ENCODE measurements around the gene AKR1B15. TPM values are rescaled to one million over a fixed set of nuclear protein-coding genes. Genes with fewer than 3 reads are reported as not detected.

AKR1B15 gene
- total and polyA plus RNA-seq, 9 of the 15 experiments (the other 6 are each of a cell fraction or from before 2014, with no cell fraction given) = not detected

- TF ChIP-seq MECOM (CRISPR knock-in tag; IDR thresholded peaks at IDR 0.05) (no peak), SNRNP70 (optimal IDR thresholded peaks at IDR 0.05; ENCODE audit: low read depth, low read length) (no peak), ZBTB2 (IDR thresholded peaks at IDR 0.05) (no peak), NCOA2 (IDR thresholded peaks at IDR 0.05; ENCODE audit: partially characterized antibody in 2 of 2) (peak in 1 of 2 experiments; percentile 47), ZNF121 (CRISPR knock-in tag; conservative IDR thresholded peaks at IDR 0.05) (no peak), HDAC3 (IDR thresholded peaks at IDR 0.05; ENCODE audit: borderline replicate concordance, partially characterized antibody) (peak; percentile 82), JUN (IDR thresholded peaks at IDR 0.05; ENCODE audit: borderline replicate concordance, low read depth, low read length) (no peak), JUN (CRISPR knock-in tag; IDR thresholded peaks at IDR 0.05; ENCODE audit: borderline replicate concordance) (no peak), EP300 (IDR thresholded peaks at IDR 0.05; ENCODE audit: low read length) (peak; percentile 71), ZNF311 (CRISPR knock-in tag; IDR thresholded peaks at IDR 0.05) (no peak), MXD1 (CRISPR knock-in tag; IDR thresholded peaks at IDR 0.05; ENCODE audit: borderline replicate concordance, poor library complexity, severe bottlenecking) (no peak), ZNF77 (CRISPR knock-in tag; IDR thresholded peaks at IDR 0.05) (no peak)
- TF ChIP-seq, protein P1, sequence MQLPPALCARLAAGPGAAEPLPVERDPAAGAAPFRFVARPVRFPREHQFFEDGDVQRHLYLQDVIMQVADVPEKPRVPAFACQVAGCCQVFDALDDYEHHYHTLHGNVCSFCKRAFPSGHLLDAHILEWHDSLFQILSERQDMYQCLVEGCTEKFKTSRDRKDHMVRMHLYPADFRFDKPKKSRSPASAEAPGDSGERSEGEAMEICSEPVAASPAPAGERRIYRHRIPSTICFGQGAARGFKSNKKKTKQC (CRISPR knock-in tag; IDR thresholded peaks at IDR 0.05) = no peak
- TF ChIP-seq, protein P2, sequence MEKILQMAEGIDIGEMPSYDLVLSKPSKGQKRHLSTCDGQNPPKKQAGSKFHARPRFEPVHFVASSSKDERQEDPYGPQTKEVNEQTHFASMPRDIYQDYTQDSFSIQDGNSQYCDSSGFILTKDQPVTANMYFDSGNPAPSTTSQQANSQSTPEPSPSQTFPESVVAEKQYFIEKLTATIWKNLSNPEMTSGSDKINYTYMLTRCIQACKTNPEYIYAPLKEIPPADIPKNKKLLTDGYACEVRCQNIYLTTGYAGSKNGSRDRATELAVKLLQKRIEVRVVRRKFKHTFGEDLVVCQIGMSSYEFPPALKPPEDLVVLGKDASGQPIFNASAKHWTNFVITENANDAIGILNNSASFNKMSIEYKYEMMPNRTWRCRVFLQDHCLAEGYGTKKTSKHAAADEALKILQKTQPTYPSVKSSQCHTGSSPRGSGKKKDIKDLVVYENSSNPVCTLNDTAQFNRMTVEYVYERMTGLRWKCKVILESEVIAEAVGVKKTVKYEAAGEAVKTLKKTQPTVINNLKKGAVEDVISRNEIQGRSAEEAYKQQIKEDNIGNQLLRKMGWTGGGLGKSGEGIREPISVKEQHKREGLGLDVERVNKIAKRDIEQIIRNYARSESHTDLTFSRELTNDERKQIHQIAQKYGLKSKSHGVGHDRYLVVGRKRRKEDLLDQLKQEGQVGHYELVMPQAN (IDR thresholded peaks at IDR 0.05; ENCODE audit: borderline replicate concordance) = no peak
- TF ChIP-seq, protein P3, sequence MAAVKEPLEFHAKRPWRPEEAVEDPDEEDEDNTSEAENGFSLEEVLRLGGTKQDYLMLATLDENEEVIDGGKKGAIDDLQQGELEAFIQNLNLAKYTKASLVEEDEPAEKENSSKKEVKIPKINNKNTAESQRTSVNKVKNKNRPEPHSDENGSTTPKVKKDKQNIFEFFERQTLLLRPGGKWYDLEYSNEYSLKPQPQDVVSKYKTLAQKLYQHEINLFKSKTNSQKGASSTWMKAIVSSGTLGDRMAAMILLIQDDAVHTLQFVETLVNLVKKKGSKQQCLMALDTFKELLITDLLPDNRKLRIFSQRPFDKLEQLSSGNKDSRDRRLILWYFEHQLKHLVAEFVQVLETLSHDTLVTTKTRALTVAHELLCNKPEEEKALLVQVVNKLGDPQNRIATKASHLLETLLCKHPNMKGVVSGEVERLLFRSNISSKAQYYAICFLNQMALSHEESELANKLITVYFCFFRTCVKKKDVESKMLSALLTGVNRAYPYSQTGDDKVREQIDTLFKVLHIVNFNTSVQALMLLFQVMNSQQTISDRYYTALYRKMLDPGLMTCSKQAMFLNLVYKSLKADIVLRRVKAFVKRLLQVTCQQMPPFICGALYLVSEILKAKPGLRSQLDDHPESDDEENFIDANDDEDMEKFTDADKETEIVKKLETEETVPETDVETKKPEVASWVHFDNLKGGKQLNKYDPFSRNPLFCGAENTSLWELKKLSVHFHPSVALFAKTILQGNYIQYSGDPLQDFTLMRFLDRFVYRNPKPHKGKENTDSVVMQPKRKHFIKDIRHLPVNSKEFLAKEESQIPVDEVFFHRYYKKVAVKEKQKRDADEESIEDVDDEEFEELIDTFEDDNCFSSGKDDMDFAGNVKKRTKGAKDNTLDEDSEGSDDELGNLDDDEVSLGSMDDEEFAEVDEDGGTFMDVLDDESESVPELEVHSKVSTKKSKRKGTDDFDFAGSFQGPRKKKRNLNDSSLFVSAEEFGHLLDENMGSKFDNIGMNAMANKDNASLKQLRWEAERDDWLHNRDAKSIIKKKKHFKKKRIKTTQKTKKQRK (IDR thresholded peaks at IDR 0.05; ENCODE audit: borderline replicate concordance, low read depth, low read length) = no peak
- TF ChIP-seq, protein P4, sequence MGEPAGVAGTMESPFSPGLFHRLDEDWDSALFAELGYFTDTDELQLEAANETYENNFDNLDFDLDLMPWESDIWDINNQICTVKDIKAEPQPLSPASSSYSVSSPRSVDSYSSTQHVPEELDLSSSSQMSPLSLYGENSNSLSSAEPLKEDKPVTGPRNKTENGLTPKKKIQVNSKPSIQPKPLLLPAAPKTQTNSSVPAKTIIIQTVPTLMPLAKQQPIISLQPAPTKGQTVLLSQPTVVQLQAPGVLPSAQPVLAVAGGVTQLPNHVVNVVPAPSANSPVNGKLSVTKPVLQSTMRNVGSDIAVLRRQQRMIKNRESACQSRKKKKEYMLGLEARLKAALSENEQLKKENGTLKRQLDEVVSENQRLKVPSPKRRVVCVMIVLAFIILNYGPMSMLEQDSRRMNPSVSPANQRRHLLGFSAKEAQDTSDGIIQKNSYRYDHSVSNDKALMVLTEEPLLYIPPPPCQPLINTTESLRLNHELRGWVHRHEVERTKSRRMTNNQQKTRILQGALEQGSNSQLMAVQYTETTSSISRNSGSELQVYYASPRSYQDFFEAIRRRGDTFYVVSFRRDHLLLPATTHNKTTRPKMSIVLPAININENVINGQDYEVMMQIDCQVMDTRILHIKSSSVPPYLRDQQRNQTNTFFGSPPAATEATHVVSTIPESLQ (CRISPR knock-in tag; IDR thresholded peaks at IDR 0.05) = no peak
Measured at GRCh38 chr7:134593530-134594392, 44.9 kb downstream of the AKR1B15 start (continued).

Measured in K562 (cell line).